H1 (cell line): ENCODE measurements around the gene WNK2. TPM values are rescaled to one million over a fixed set of nuclear protein-coding genes. Genes with fewer than 3 reads are reported as not detected.

Experiments
- CTCF ChIA-PET: fragments of 300-600 bp; sonication (Branson Sonifier 250); formaldehyde crosslinking; loops from one replicate; lab custom pipeline; 2021; ENCODE audit not compliant: partially characterized antibody; lab: Charles Lee
- POLR2A ChIA-PET: fragments of 300-600 bp; sonication (Branson Sonifier 250); formaldehyde crosslinking; loops from one replicate; lab custom pipeline; 2021; ENCODE audit warnings: inconsistent platforms; ENCODE audit not compliant: partially characterized antibody; lab: Charles Lee
- DNase-seq, 2 experiments: peaks; one replicate each; pipeline versions ENCODE4 v3.0.0 to v3.0.0-alpha.2; 2010 to 2022; ENCODE audit warnings: low spot score in 2 of 2, low read depth in 1 of 2, mixed read lengths in 1 of 2
- FAIRE-seq: peaks from 2 replicates; lab custom pipeline; 2011; peaks lifted over from hg19 to GRCh38; lab: Jason Lieb, UNC
- H2AFZ ChIP-seq: 2 replicates; pipeline ENCODE4 v1.8.1; 2012; ENCODE audit warnings: low read length, inconsistent platforms
- H2AK5ac ChIP-seq: 2 replicates; pipeline ENCODE4 v1.6.1; 2013; ENCODE audit warnings: low read depth, low read length
- H2BK120ac ChIP-seq: replicated peaks from 2 replicates; pipeline ENCODE3; 2013; ENCODE audit warnings: low read depth, low read length, inconsistent platforms
- H2BK12ac ChIP-seq: 2 replicates; pipeline ENCODE4 v1.6.1; 2013; ENCODE audit warnings: low read depth, low read length
- H2BK15ac ChIP-seq: 2 replicates; pipeline ENCODE4 v1.6.1; 2013; ENCODE audit warnings: low read length
- H2BK20ac ChIP-seq: 2 replicates; pipeline ENCODE4 v1.6.1; 2013; ENCODE audit warnings: low read length
- H2BK5ac ChIP-seq: 2 replicates; pipeline ENCODE4 v1.6.1; 2013; ENCODE audit warnings: low read depth, low read length
- H3K14ac ChIP-seq: 2 replicates; pipeline ENCODE4 v1.6.1; 2013; ENCODE audit warnings: inconsistent platforms; ENCODE audit not compliant: insufficient read length
- H3K18ac ChIP-seq: 2 replicates; pipeline ENCODE4 v1.6.1; 2013; ENCODE audit warnings: low read length; ENCODE audit errors: extremely low read depth
- H3K23ac ChIP-seq: 2 replicates; pipeline ENCODE4 v1.6.1; 2013; ENCODE audit warnings: inconsistent platforms; ENCODE audit not compliant: insufficient read length
- H3K23me2 ChIP-seq: 2 replicates; pipeline ENCODE4 v1.6.1; 2013; ENCODE audit warnings: low read depth, low read length
- H3K27ac ChIP-seq: 2 replicates; pipeline ENCODE4 v1.6.1; 2011; ENCODE audit warnings: low read depth, low read length, inconsistent platforms
- H3K27me3 ChIP-seq, 4 experiments: replicated peaks in 1 of 4; 1 replicate in 1 of 4; 2 replicates in 3 of 4; pipeline versions ENCODE4 v1.6.1 to v1.8.1; 2011 to 2013; ENCODE audit warnings: low read length in 3 of 4, mild to moderate bottlenecking in 3 of 4, inconsistent platforms in 2 of 4, mixed read lengths in 2 of 4, moderate library complexity in 1 of 4; ENCODE audit not compliant: control insufficient read depth in 3 of 4, insufficient read depth in 3 of 4; ENCODE audit errors: extremely low read depth in 1 of 4
- H3K36me3 ChIP-seq, 4 experiments: 2 replicates each; pipeline versions ENCODE4 v1.6.1 to v1.8.1; 2011 to 2013; ENCODE audit warnings: mild to moderate bottlenecking in 4 of 4, low read length in 3 of 4, moderate library complexity in 2 of 4, control low read depth in 1 of 4, inconsistent platforms in 1 of 4; ENCODE audit not compliant: insufficient read depth in 4 of 4, control insufficient read depth in 2 of 4
- H3K4ac ChIP-seq: replicated peaks from 2 replicates; pipeline ENCODE3; 2013; ENCODE audit warnings: low read length, low read depth, mixed read lengths, inconsistent platforms; ENCODE audit not compliant: insufficient read length
- H3K4me1 ChIP-seq, 4 experiments: replicated peaks in 1 of 4; 1 replicate in 1 of 4; 2 replicates in 3 of 4; pipeline versions ENCODE4 v1.6.1 to v1.8.1; 2011 to 2013; ENCODE audit warnings: low read length in 3 of 4, inconsistent platforms in 2 of 4, mixed read lengths in 1 of 4; ENCODE audit not compliant: insufficient read depth in 4 of 4, control insufficient read depth in 3 of 4
- H3K4me2 ChIP-seq, 2 experiments: 2 replicates each; pipeline versions ENCODE4 v1.6.1 to v1.8.1; 2011 to 2013; ENCODE audit warnings: low read depth in 2 of 2, low read length in 2 of 2, control low read depth in 1 of 2, inconsistent platforms in 1 of 2, mild to moderate bottlenecking in 1 of 2; ENCODE audit not compliant: insufficient read depth in 1 of 2
- H3K4me3 ChIP-seq, 4 experiments: fragments of 200-600, 300-600 bp in 1 of 4; sonication (generic), shearing (Covaris generic), sonication (Bioruptor Twin) in 1 of 4; 2 replicates each; pipeline versions ENCODE4 v1.5.1 to v1.8.1; 2011 to 2016; ENCODE audit warnings: low read length in 4 of 4, low read depth in 3 of 4, control low read depth in 2 of 4, inconsistent platforms in 2 of 4, mild to moderate bottlenecking in 2 of 4, mixed read lengths in 1 of 4, moderate library complexity in 1 of 4; ENCODE audit not compliant: insufficient read depth in 2 of 4; ENCODE audit errors: extremely low read depth in 1 of 4
- H3K56ac ChIP-seq: replicated peaks from 2 replicates; pipeline ENCODE3; 2013; ENCODE audit warnings: low read depth, mild to moderate bottlenecking, mixed read lengths, low read length, inconsistent platforms; ENCODE audit not compliant: insufficient read length
- H3K79me1 ChIP-seq: 2 replicates; pipeline ENCODE4 v1.6.1; 2013; ENCODE audit warnings: low read depth, low read length, control low read depth
- H3K79me2 ChIP-seq, 2 experiments: 2 replicates each; pipeline versions ENCODE4 v1.6.1 to v1.8.1; 2012 to 2013; ENCODE audit warnings: low read length in 2 of 2, mild to moderate bottlenecking in 2 of 2, inconsistent platforms in 1 of 2; ENCODE audit not compliant: insufficient read depth in 2 of 2, control insufficient read depth in 1 of 2
- H3K9ac ChIP-seq, 4 experiments: replicated peaks in 1 of 4; 1 replicate in 1 of 4; 2 replicates in 3 of 4; pipeline versions ENCODE4 v1.6.1 to v1.8.1; 2011 to 2013; ENCODE audit warnings: low read depth in 3 of 4, low read length in 3 of 4, control low read depth in 2 of 4, mild to moderate bottlenecking in 2 of 4, moderate library complexity in 2 of 4, inconsistent platforms in 1 of 4; ENCODE audit errors: extremely low read depth in 1 of 4
- H3K9me3 ChIP-seq, 2 experiments: 2 replicates each; pipeline versions ENCODE4 v1.6.1 to v1.8.1; 2012 to 2013; ENCODE audit warnings: mild to moderate bottlenecking in 2 of 2, moderate library complexity in 2 of 2, control low read depth in 1 of 2, inconsistent platforms in 1 of 2, low read depth in 1 of 2, low read length in 1 of 2, mixed read lengths in 1 of 2; ENCODE audit not compliant: insufficient read depth in 2 of 2
- H4K20me1 ChIP-seq, 2 experiments: replicated peaks in 1 of 2; 2 replicates each; pipeline versions ENCODE3 to v1.8.1; 2011 to 2013; ENCODE audit warnings: inconsistent platforms in 2 of 2, low read length in 2 of 2, mild to moderate bottlenecking in 1 of 2; ENCODE audit not compliant: insufficient read depth in 2 of 2, control insufficient read depth in 1 of 2
- H4K5ac ChIP-seq: 2 replicates; pipeline ENCODE4 v1.6.1; 2013; ENCODE audit warnings: low read length, low read depth, mixed read lengths, inconsistent platforms; ENCODE audit not compliant: insufficient read length
- H4K8ac ChIP-seq: 2 replicates; pipeline ENCODE4 v1.8.0; 2013; ENCODE audit warnings: mild to moderate bottlenecking, moderate library complexity, low read length, inconsistent platforms; ENCODE audit not compliant: insufficient read depth; ENCODE audit errors: extremely low read depth
- H4K91ac ChIP-seq: replicated peaks from 2 replicates; pipeline ENCODE3; 2013; ENCODE audit warnings: low read length, mixed read lengths, inconsistent platforms; ENCODE audit not compliant: insufficient read length
- BCL11A ChIP-seq, 2 experiments: IDR thresholded peaks; one replicate each; pipeline ENCODE4 v1.6.1; 2011; ENCODE audit warnings: low read depth in 2 of 2, low read length in 2 of 2, mild to moderate bottlenecking in 2 of 2
- BRCA1 ChIP-seq: IDR thresholded peaks from 2 replicates; pipeline ENCODE4 v1.6.1; 2012; ENCODE audit warnings: low read depth, low read length, improper control_type of control experiment
- CHD2 ChIP-seq: IDR thresholded peaks from 2 replicates; pipeline ENCODE4 v1.6.1; 2012; ENCODE audit warnings: low read length, improper control_type of control experiment
- FOSL1 ChIP-seq: IDR thresholded peaks from 2 replicates; pipeline ENCODE4 v1.6.1; 2011; ENCODE audit warnings: mild to moderate bottlenecking, low read depth, low read length, moderate library complexity; ENCODE audit not compliant: insufficient read depth
- HDAC2 ChIP-seq, 2 experiments: fragments of 300-600 bp in 1 of 2; sonication (generic) in 1 of 2; IDR thresholded peaks; 2 replicates each; pipeline ENCODE4 v1.6.1; 2011 to 2012; ENCODE audit warnings: low read depth in 2 of 2, low read length in 2 of 2, mild to moderate bottlenecking in 2 of 2, moderate library complexity in 2 of 2, borderline replicate concordance in 1 of 2, inconsistent platforms in 1 of 2
- KDM1A ChIP-seq: fragments of 200-600, 300-600 bp; sonication (generic); IDR thresholded peaks from 2 replicates; pipeline ENCODE4 v1.7.1; 2016; ENCODE audit warnings: mild to moderate bottlenecking, low read length, borderline replicate concordance
- MAFK ChIP-seq: IDR thresholded peaks from 2 replicates; pipeline ENCODE4 v1.6.1; 2012; ENCODE audit warnings: low read depth, mild to moderate bottlenecking, improper control_type of control experiment, low read length
- NRF1 ChIP-seq: IDR thresholded peaks from 2 replicates; pipeline ENCODE4 v1.6.1; 2011; ENCODE audit warnings: mild to moderate bottlenecking, low read depth, low read length, improper control_type of control experiment
- TCF12 ChIP-seq: IDR thresholded peaks from 2 replicates; pipeline ENCODE4 v1.6.1; 2011; ENCODE audit warnings: low read depth, mild to moderate bottlenecking, low read length
- YY1 ChIP-seq: IDR thresholded peaks from 2 replicates; pipeline ENCODE4 v1.6.1; 2011; ENCODE audit warnings: low read depth, mild to moderate bottlenecking, low read length
- WGBS, 2 experiments: shearing (Covaris generic) in 1 of 2; methylation state at CpG; one replicate each; pipeline versions ENCODE4 v1.1.6 to v1.1.7; 2013 to 2015; ENCODE audit warnings: low lambda C conversion rate in 2 of 2, mixed read lengths in 2 of 2, inconsistent platforms in 1 of 2, low coverage in 1 of 2, missing lambda C conversion rate in 1 of 2; ENCODE audit not compliant: insufficient replicate concordance in 2 of 2, insufficient coverage in 1 of 2, insufficient read length in 1 of 2; ENCODE audit errors: extremely low coverage in 1 of 2, missing lambda C conversion rate in 1 of 2; 5-methylcytosine and 5-hydroxymethylcytosine counted together
- polyA plus RNA-seq, 7 experiments: library from polyadenylated mRNA; depleted of rRNA in 3 of 7; stranded (reverse) in 5 of 7; unstranded in 2 of 7; fragments of >200 nt in 5 of 7; fragments of 200-250 nt in 2 of 7; gene quantifications; 1 replicate in 5 of 7; 2 replicates in 1 of 7; 4 replicates in 1 of 7; pipeline versions ENCODE4 v1.2.1 to v1.2.3, GENCODE V29; 2011 to 2013; ENCODE audit warnings: missing spikeins in 2 of 7, mixed read lengths in 2 of 7
- total RNA-seq: library from RNA; stranded (reverse); fragmentation: NEBNext Ultra II Directional; extraction: Animal tissue kit (Norgen Biotek cat#: 25700); gene quantifications from 2 replicates; pipeline ENCODE4 v1.2.1, GENCODE V29; 2021
- TF ChIP-seq, protein P1 (sequence below): IDR thresholded peaks from 2 replicates; pipeline ENCODE4 v1.6.1; 2012; ENCODE audit warnings: low read length, inconsistent platforms
- TF ChIP-seq, protein P2 (sequence below): IDR thresholded peaks from 2 replicates; pipeline ENCODE4 v1.6.1; 2011; ENCODE audit warnings: low read depth, mild to moderate bottlenecking, low read length; ENCODE audit not compliant: insufficient read depth

WNK2 gene
- total and polyA plus RNA-seq, 2 of the 8 experiments (the other 6 are each of a cell fraction or from before 2014, with no cell fraction given), result 12.0 to 87.2 TPM

DNA sequence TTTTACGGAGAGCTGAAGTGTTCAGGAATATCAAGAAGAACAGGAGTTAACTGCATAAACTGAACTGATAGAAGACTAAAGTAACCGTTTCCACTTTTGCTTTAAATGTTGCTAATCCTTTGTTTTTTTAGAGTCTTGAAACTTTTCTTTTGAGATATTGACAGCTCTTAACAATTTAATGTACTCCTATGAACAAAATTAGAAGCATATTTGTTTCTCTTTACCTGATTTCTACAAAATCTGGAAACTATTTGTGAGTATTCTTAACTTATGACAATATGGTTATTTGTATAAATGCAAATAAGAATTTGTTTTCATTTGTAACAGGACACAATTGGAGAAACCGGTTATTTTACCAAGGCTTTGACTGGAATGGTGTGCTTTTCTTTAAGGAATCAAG lies 178.1 kb downstream of the WNK2 start:
- H2BK20ac ChIP-seq, result no peak overlapping the region
- no peak overlapping the region for H2BK120ac ChIP-seq
- no peak overlapping the region for H4K5ac ChIP-seq
- no peaks in the 10 kb centered on the region for H3K27me3 ChIP-seq
- peaks cover 0 to 60% (median 18%) of the 10 kb centered on the region in 4 experiments; a peak in 3 of 8 replicates for H3K36me3 ChIP-seq
- H3K23ac ChIP-seq, result no peak overlapping the region
- no peak overlapping the region for H2AK5ac ChIP-seq
- H3K79me1 ChIP-seq, result no peaks in the 10 kb centered on the region
- no peaks in the 10 kb centered on the region for H4K20me1 ChIP-seq
- no peak overlapping the region for H2BK12ac ChIP-seq
- WGBS, 2 experiments, result 60% methylated on average over 3 of the region's 3 CpGs; no CpG with 5 or more reads in 1 of the 2 experiments
- no peak overlapping the region for H4K8ac ChIP-seq
- H3K14ac ChIP-seq, result no peak overlapping the region
- H3K4ac ChIP-seq, result no peak overlapping the region
- FAIRE-seq, result no peak
- no peak overlapping the region for H3K4me2 ChIP-seq
- H3K56ac ChIP-seq, result no peak overlapping the region
- H3K9ac ChIP-seq, result no peak overlapping the region
- H3K4me3 ChIP-seq, result no peak overlapping the region
- no peak overlapping the region for H2BK15ac ChIP-seq
- ChIA-PET POLR2A (interaction anchor here (0.7 to 2.6 kb wide), 8 partner anchors 11 to 111 kb away, joined by 3 to 7 read pairs (median 3); no protein-coding TSS in a partner anchor), CTCF (no interaction called here)
- no peak overlapping the region for H2BK5ac ChIP-seq
- H3K4me1 ChIP-seq, result peaks cover 0 to 10% (median 0%) of the 10 kb centered on the region in 4 experiments; a peak in 1 of 7 replicates
- no peak overlapping the region for H2AFZ ChIP-seq
- no peak overlapping the region for H4K91ac ChIP-seq
- H3K18ac ChIP-seq, result no peak overlapping the region
- H3K23me2 ChIP-seq, result no peaks in the 10 kb centered on the region
- peaks cover 21 to 28% of the 10 kb centered on the region in 2 experiments for H3K9me3 ChIP-seq
- H3K79me2 ChIP-seq, result peaks cover 0 to 1% of the 10 kb centered on the region in 2 experiments; a peak in 1 of 4 replicates
- no peak for DNase-seq
- H3K27ac ChIP-seq, result no peak overlapping the region
- TF ChIP-seq, protein P1, sequence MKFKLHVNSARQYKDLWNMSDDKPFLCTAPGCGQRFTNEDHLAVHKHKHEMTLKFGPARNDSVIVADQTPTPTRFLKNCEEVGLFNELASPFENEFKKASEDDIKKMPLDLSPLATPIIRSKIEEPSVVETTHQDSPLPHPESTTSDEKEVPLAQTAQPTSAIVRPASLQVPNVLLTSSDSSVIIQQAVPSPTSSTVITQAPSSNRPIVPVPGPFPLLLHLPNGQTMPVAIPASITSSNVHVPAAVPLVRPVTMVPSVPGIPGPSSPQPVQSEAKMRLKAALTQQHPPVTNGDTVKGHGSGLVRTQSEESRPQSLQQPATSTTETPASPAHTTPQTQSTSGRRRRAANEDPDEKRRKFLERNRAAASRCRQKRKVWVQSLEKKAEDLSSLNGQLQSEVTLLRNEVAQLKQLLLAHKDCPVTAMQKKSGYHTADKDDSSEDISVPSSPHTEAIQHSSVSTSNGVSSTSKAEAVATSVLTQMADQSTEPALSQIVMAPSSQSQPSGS, result no peak
- TF ChIP-seq CHD2 (no peak), BCL11A (IDR thresholded peaks at IDR 0.05; ENCODE audit: low read depth in 2 of 2, low read length in 2 of 2) (no peak), FOSL1 (no peak), YY1 (no peak), NRF1 (no peak), MAFK (no peak), KDM1A (no peak), HDAC2 (IDR thresholded peaks at IDR 0.05; ENCODE audit: borderline replicate concordance in 1 of 2, low read depth in 2 of 2, low read length in 2 of 2) (no peak), TCF12 (no peak), BRCA1 (no peak)
- TF ChIP-seq, protein P2, sequence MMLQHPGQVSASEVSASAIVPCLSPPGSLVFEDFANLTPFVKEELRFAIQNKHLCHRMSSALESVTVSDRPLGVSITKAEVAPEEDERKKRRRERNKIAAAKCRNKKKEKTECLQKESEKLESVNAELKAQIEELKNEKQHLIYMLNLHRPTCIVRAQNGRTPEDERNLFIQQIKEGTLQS, result no peak
